Tibial nerve (tissue), 4 donors: Measurements from ENCODE around the gene MYCBP. TPM values are rescaled to one million over a fixed set of nuclear protein-coding genes. Genes with fewer than 3 reads are reported as not detected.

Source experiments
- DNase-seq, 2 donors: peaks; one replicate each; pipeline ENCODE4 v3.0.0-alpha.2; 2019; ENCODE audit warnings: low spot score in 2 of 2
- H3K27ac ChIP-seq, 4 donors: fragments of 200-600 bp; sonication (generic) in 3 of 4; one replicate each; pipeline ENCODE4 v1.5.1; 2017 to 2019; ENCODE audit warnings: mild to moderate bottlenecking in 1 of 4
- H3K27me3 ChIP-seq, 2 donors: fragments of 200-600 bp; sonication (generic) in 1 of 2; one replicate each; pipeline versions ENCODE4 v1.5.1 to v1.6.0; 2017 to 2019
- H3K36me3 ChIP-seq, 3 donors: fragments of 200-600 bp; sonication (generic); one replicate each; pipeline ENCODE4 v1.5.1; 2018 to 2019
- H3K4me1 ChIP-seq, 4 donors: fragments of 200-600 bp; sonication (generic) in 3 of 4; one replicate each; pipeline ENCODE4 v1.5.1; 2017 to 2019
- H3K4me3 ChIP-seq, 4 donors: fragments of 200-600 bp; sonication (generic) in 3 of 4; one replicate each; pipeline ENCODE4 v1.5.1; 2017 to 2019; ENCODE audit warnings: mild to moderate bottlenecking in 1 of 4, moderate library complexity in 1 of 4
- H3K9me3 ChIP-seq, 4 donors: fragments of 200-600 bp; sonication (generic) in 3 of 4; one replicate each; pipeline ENCODE4 v1.5.1; 2017 to 2019
- EP300 ChIP-seq, 2 donors: sonication (generic); formaldehyde crosslinking; IDR thresholded peaks; one replicate each; pipeline ENCODE4 v1.6.1; 2017; ENCODE audit warnings: antibody characterized with exemption in 2 of 2, mild to moderate bottlenecking in 1 of 2
- POLR2A ChIP-seq, 2 donors: fragments of 450-650 bp; IDR thresholded peaks; one replicate each; pipeline ENCODE4 v1.6.1; 2017; ENCODE audit warnings: antibody characterized with exemption in 2 of 2, mild to moderate bottlenecking in 2 of 2, moderate library complexity in 2 of 2
- WGBS, 2 donors: methylation state at CpG; one replicate each; pipeline ENCODE4 v1.1.5; 2018; 5-methylcytosine and 5-hydroxymethylcytosine counted together
- small RNA-seq: library from RNA; depleted of rRNA; stranded (forward); fragments of <200 nt; gene quantifications from one replicate; pipeline ENCODE3, GENCODE V24; 2016
- total RNA-seq, 4 donors: library from RNA; depleted of rRNA; stranded (reverse); fragments of >200 nt; gene quantifications; one replicate each; pipeline ENCODE4 v1.1.0, GENCODE V29; 2016
- TF ChIP-seq, protein P1 (sequence below), 5 experiments: fragments of 200-600 bp in 3 of 5; fragments of 450-650 bp in 2 of 5; sonication (generic) in 3 of 5; IDR thresholded peaks; one replicate each; pipeline ENCODE4 v1.5.1; 2016 to 2019; ENCODE audit warnings: antibody characterized with exemption in 5 of 5, mild to moderate bottlenecking in 3 of 5, moderate library complexity in 2 of 5

The MYCBP gene
- total RNA-seq, 4 donors from 2014 or later = 5.5 to 10.9 (median 10.3) TPM

DNA sequence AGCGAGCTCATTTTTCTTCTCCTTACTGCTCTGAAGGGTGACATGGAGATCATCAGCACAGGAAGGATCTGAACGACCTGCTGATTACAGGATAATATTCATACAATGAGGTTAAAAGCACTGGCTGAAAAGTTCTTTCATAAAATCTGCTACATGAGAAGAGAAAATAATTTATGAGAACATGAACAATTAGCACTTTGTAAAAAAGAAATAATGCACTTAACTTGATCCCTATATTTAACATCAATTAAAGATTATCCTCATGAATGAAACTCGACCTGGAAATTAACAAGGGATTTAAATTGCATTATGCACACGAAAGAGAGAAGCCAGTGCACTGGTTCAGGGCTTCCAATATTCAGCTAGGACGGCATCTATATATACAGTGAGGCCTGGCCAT, 60.2 kb downstream of the MYCBP start:
- Histone ChIP-seq H3K27me3 (peaks cover 0 to 47% of the 10 kb centered on the region in 2 donors), H3K36me3 (no peaks in the 10 kb centered on the region), H3K27ac (no peak overlapping the region), H3K4me3 (no peak overlapping the region), H3K9me3 (peaks cover 0 to 18% (median 0%) of the 10 kb centered on the region in 4 donors), H3K4me1 (peaks cover 0 to 7% (median 1%) of the 10 kb centered on the region in 4 donors)
- 39% methylated on average over 5 of the region's 5 CpGs for WGBS, 2 donors
- TF ChIP-seq EP300 (IDR thresholded peaks at IDR 0.05) (no peak), POLR2A (IDR thresholded peaks at IDR 0.05) (no peak)
- TF ChIP-seq, protein P1, sequence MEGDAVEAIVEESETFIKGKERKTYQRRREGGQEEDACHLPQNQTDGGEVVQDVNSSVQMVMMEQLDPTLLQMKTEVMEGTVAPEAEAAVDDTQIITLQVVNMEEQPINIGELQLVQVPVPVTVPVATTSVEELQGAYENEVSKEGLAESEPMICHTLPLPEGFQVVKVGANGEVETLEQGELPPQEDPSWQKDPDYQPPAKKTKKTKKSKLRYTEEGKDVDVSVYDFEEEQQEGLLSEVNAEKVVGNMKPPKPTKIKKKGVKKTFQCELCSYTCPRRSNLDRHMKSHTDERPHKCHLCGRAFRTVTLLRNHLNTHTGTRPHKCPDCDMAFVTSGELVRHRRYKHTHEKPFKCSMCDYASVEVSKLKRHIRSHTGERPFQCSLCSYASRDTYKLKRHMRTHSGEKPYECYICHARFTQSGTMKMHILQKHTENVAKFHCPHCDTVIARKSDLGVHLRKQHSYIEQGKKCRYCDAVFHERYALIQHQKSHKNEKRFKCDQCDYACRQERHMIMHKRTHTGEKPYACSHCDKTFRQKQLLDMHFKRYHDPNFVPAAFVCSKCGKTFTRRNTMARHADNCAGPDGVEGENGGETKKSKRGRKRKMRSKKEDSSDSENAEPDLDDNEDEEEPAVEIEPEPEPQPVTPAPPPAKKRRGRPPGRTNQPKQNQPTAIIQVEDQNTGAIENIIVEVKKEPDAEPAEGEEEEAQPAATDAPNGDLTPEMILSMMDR (IDR thresholded peaks at IDR 0.05) = no peak
- DNase-seq = no peak

Small RNA genes lying within 50 kb of the gene (small RNA-seq; reads per million reads assigned to genes)
- gene GJA9-MYCBP = not detected

Other genes with a start within 250 kb of the MYCBP start
- 10 to 100 TPM; 14.2 to 20.0 (median 17.5) TPM for gene RRAGC, start 13.6 kb downstream of the MYCBP start, total RNA-seq
- gene GJA9, start 8.2 kb upstream of the MYCBP start, total RNA-seq = not detected
- 1 to 10 TPM in 1 of 4 donors, not detected in 3; 1.3 TPM for gene RHBDL2, start 68.5 kb upstream of the MYCBP start, total RNA-seq
- 10 to 100 TPM; 36.9 to 45.3 (median 41.8) TPM for gene AKIRIN1, start 117.9 kb upstream of the MYCBP start, total RNA-seq
- gene NDUFS5, start 153.0 kb upstream of the MYCBP start, total RNA-seq = 100 to 1,000 TPM; 281 to 424 (median 345) TPM